Loucy (cell line): ENCODE measurements around the gene ATP8A2.

Experiments
- H2AFZ ChIP-seq: fragments of 200-600 bp; sonication (generic); 2 replicates; pipeline ENCODE4 v1.6.0; 2016; ENCODE audit warnings: antibody characterized with exemption, mild to moderate bottlenecking, low read length, moderate library complexity
- H3F3A ChIP-seq: fragments of 200-600 bp; 2 replicates; pipeline ENCODE4 v1.6.0; 2016; ENCODE audit warnings: antibody characterized with exemption, low read depth, mild to moderate bottlenecking
- H3K27me3 ChIP-seq: fragments of 200-600 bp; sonication (generic); 2 replicates; pipeline ENCODE4 v1.6.1; 2014; ENCODE audit warnings: low read length, mild to moderate bottlenecking; ENCODE audit not compliant: insufficient read depth, poor library complexity, severe bottlenecking
- H3K36me3 ChIP-seq: fragments of 200-600 bp; sonication (generic); 2 replicates; pipeline ENCODE4 v1.6.1; 2016; ENCODE audit warnings: low read length; ENCODE audit not compliant: insufficient read depth
- H3K4me1 ChIP-seq: fragments of 200-600 bp; sonication (generic); 2 replicates; pipeline ENCODE4 v1.5.1; 2014; ENCODE audit warnings: low read length, mild to moderate bottlenecking; ENCODE audit not compliant: insufficient read depth, poor library complexity, severe bottlenecking
- H3K4me2 ChIP-seq: fragments of 200-600 bp; sonication (generic); 2 replicates; pipeline ENCODE4 v1.6.0; 2014; ENCODE audit warnings: antibody characterized with exemption, low read length, low read depth, mild to moderate bottlenecking; ENCODE audit not compliant: poor library complexity, severe bottlenecking
- H3K4me3 ChIP-seq: fragments of 200-600 bp; sonication (generic); 2 replicates; pipeline ENCODE4 v1.5.1; 2014; ENCODE audit warnings: low read length, mild to moderate bottlenecking, mixed read lengths; ENCODE audit not compliant: poor library complexity, severe bottlenecking
- H3K79me2 ChIP-seq: fragments of 200-600 bp; sonication (generic); 2 replicates; pipeline ENCODE4 v1.6.1; 2014; ENCODE audit warnings: low read length; ENCODE audit not compliant: insufficient read depth
- H3K9ac ChIP-seq: fragments of 200-600 bp; sonication (generic); 2 replicates; pipeline ENCODE4 v1.6.0; 2014; ENCODE audit warnings: mild to moderate bottlenecking, low read depth, low read length, moderate library complexity; ENCODE audit not compliant: poor library complexity, severe bottlenecking
- H3K9me2 ChIP-seq: fragments of 200-600 bp; sonication (generic); replicated peaks from 2 replicates; pipeline ENCODE4 v1.6.1; 2016; ENCODE audit warnings: low read depth, low read length, mixed read lengths
- H3K9me3 ChIP-seq: fragments of 200-600 bp; sonication (generic); 2 replicates; pipeline ENCODE4 v1.6.1; 2014; ENCODE audit warnings: mild to moderate bottlenecking, antibody characterized with exemption, low read length, low read depth; ENCODE audit not compliant: insufficient read depth
- H4K20me1 ChIP-seq: fragments of 200-600 bp; sonication (generic); 2 replicates; pipeline ENCODE4 v1.6.0; 2014; ENCODE audit warnings: antibody characterized with exemption, low read length, mild to moderate bottlenecking; ENCODE audit not compliant: insufficient read depth, poor library complexity, severe bottlenecking
- CTCF ChIP-seq: fragments of 200-600 bp; sonication (generic); conservative IDR thresholded peaks from 2 replicates; pipeline ENCODE4 v1.5.1; 2014; ENCODE audit warnings: mild to moderate bottlenecking, antibody characterized with exemption, low read length
- EZH2phosphoT487 ChIP-seq: fragments of 200-600 bp; IDR thresholded peaks from 2 replicates; pipeline ENCODE4 v1.6.1; 2018; ENCODE audit warnings: antibody characterized with exemption, mild to moderate bottlenecking, moderate library complexity, borderline replicate concordance

ATP8A2 gene

GRCh38 chr13:25406377-25406776 is 34.6 kb downstream of the ATP8A2 start:
- H4K20me1 ChIP-seq = no peaks in the 10 kb centered on the region
- no peaks in the 10 kb centered on the region for H3K27me3 ChIP-seq
- no peak overlapping the region for H3K4me3 ChIP-seq
- peaks cover 8% of the 10 kb centered on the region for H3K4me1 ChIP-seq
- TF ChIP-seq CTCF (peak; percentile 71), EZH2phosphoT487 (no peak)
- no peaks in the 10 kb centered on the region for H3F3A ChIP-seq
- no peaks in the 10 kb centered on the region; the same call in 1 of the 2 replicates for H3K9me3 ChIP-seq
- no peaks in the 10 kb centered on the region for H3K9me2 ChIP-seq
- H3K36me3 ChIP-seq = no peaks in the 10 kb centered on the region
- H2AFZ ChIP-seq = no peak overlapping the region
- H3K9ac ChIP-seq = no peak overlapping the region
- no peak overlapping the region for H3K4me2 ChIP-seq
- no peaks in the 10 kb centered on the region for H3K79me2 ChIP-seq

- no peak overlapping the region for H3K9ac ChIP-seq
- H3K4me3 ChIP-seq = peak overlapping the region; percentile 4
- H3K79me2 ChIP-seq = no peaks in the 10 kb centered on the region
- no peaks in the 10 kb centered on the region for H3K27me3 ChIP-seq
- no peaks in the 10 kb centered on the region for H3K9me2 ChIP-seq
- no peaks in the 10 kb centered on the region for H3K36me3 ChIP-seq
- peak overlapping the region; percentile 18 for H3K4me2 ChIP-seq
- H3F3A ChIP-seq = peaks cover 5% of the 10 kb centered on the region; the same call in 1 of the 2 replicates
- H3K4me1 ChIP-seq = peaks cover 22% of the 10 kb centered on the region
- H2AFZ ChIP-seq = no peak overlapping the region; the same call in 1 of the 2 replicates
- TF ChIP-seq EZH2phosphoT487 (no peak), CTCF (no peak)
- H4K20me1 ChIP-seq = no peaks in the 10 kb centered on the region
- no peaks in the 10 kb centered on the region; the same call in 1 of the 2 replicates for H3K9me3 ChIP-seq
Measured at GRCh38 chr13:25409938-25410337, 38.2 kb downstream of the ATP8A2 start.

GRCh38 chr13:25415241-25415640 is 43.5 kb downstream of the ATP8A2 start:
- peaks cover 7% of the 10 kb centered on the region; the same call in 1 of the 2 replicates for H3F3A ChIP-seq
- H3K4me3 ChIP-seq = peak overlapping the region; percentile 16
- TF ChIP-seq EZH2phosphoT487 (no peak), CTCF (no peak)
- no peaks in the 10 kb centered on the region for H3K79me2 ChIP-seq
- no peak overlapping the region for H2AFZ ChIP-seq
- no peaks in the 10 kb centered on the region for H3K36me3 ChIP-seq
- H3K9me2 ChIP-seq = no peaks in the 10 kb centered on the region
- peak overlapping the region; percentile 53 for H3K4me2 ChIP-seq
- H4K20me1 ChIP-seq = no peaks in the 10 kb centered on the region
- no peaks in the 10 kb centered on the region; the same call in 1 of the 2 replicates for H3K9me3 ChIP-seq
- H3K27me3 ChIP-seq = no peaks in the 10 kb centered on the region
- peaks cover 36% of the 10 kb centered on the region for H3K4me1 ChIP-seq
- peak overlapping the region; percentile 37 for H3K9ac ChIP-seq
